ENCODE results near the gene DCAF11.

The DCAF11 gene

DNA sequence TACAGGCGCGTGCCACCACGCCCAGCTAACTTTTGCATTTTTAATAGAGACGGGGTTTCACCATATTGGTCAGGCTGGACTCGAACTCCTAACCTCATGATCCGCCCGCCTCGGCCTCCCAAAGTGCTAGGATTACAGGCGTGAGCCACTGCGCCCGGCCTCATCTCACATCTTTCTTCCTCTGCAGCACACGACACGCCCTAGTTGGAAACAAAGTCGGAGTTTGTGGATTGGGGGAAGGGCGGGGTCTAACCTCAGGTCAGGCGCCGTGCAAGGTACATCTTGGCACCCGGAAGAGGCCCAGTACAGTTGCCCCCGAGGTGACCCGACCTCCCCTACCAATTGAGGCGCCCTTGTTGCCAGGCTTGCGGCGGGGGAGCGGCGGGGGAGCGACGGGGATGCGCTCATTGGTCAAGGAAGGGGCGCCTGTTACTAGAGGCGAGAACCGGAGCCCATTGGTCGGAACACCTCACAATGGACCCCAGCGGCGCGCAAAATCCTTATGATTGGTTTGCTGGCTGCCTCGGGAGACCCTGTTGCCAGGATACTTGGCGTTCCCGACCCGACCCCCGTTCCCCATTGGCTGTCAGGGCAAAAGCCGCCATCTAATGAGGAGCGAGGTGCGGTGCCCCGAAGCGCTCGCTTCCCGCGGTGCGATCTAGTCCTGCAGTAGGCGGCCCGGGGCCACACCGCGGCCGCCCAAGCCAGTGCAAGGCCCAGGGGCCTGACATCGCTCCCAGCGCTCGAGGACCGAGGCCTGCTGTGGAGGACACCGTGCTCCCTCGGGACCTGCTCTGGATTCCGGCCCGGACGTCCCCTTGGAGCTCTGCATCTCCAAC, 57.1 kb downstream of the DCAF11 start, which contains the start of gene REC8:
REC8 (plus strand) TSS at position 659 of the 839 bp plus-strand sequence. CDS start 473 bp downstream, outside the sequence.
- TF ChIP-seq, protein P1, sequence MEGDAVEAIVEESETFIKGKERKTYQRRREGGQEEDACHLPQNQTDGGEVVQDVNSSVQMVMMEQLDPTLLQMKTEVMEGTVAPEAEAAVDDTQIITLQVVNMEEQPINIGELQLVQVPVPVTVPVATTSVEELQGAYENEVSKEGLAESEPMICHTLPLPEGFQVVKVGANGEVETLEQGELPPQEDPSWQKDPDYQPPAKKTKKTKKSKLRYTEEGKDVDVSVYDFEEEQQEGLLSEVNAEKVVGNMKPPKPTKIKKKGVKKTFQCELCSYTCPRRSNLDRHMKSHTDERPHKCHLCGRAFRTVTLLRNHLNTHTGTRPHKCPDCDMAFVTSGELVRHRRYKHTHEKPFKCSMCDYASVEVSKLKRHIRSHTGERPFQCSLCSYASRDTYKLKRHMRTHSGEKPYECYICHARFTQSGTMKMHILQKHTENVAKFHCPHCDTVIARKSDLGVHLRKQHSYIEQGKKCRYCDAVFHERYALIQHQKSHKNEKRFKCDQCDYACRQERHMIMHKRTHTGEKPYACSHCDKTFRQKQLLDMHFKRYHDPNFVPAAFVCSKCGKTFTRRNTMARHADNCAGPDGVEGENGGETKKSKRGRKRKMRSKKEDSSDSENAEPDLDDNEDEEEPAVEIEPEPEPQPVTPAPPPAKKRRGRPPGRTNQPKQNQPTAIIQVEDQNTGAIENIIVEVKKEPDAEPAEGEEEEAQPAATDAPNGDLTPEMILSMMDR (IDR thresholded peaks at IDR 0.05): no peak

DNA sequence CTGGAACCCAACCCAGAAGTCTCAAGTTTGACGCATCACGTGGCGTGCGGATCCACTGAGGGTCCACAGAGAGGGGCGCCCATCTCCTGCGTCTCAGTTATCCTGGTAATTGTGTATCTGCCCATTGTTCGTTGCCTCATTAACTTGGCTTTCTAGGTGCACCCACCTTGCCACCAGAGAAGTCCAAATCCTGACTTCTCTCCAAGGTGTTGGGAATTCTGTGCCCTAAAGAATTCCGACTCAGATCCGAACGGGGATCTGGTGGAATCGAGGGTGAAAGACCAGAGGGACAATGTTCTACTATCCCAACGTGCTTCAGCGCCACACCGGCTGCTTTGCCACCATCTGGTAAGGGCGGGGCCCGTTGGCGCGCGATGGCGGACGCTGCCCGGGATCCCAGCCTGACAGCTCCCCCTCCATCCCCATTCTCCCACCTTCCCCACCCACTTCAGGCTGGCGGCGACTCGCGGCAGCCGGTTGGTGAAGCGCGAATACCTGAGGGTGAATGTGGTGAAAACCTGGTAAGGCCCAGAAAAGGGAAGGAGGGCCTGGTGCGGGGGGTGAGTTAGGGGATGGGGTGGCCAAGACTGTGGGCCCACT, 57.8 kb downstream of the DCAF11 start:
- TF ChIP-seq, protein P1 (IDR thresholded peaks at IDR 0.05): no peak

DNA sequence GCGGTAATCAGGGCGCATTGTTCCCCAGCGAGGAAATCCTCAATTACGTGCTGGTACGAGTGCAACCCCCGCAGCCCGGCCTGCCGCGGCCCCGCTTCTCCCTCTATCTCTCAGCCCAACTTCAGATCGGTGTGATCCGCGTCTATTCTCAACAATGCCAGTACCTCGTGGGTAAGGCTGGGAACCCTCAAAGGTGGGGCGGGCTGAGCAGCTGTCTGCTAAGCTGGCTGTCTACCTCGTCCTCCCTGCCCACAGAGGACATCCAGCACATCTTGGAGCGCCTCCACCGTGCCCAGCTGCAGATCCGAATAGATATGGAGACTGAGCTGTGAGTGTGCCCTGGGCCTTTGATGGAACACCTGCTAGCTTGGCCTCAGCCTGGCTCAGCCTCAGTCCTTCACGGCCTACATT, 58.3 kb downstream of the DCAF11 start:
- TF ChIP-seq, protein P1 (IDR thresholded peaks at IDR 0.05): no peak
